GM18505 (cell line): ENCODE results near the gene UGT3A1.

ENCODE experiments used
- ATAC-seq: cut with Tn5 transposase; IDR thresholded peaks from one replicate; pipeline ENCODE4 v1.9.1; 2021; ENCODE audit not compliant: unreplicated experiment
- POLR2A ChIP-seq: IDR thresholded peaks from 4 replicates; pipeline ENCODE4 v1.6.1; 2011; ENCODE audit warnings: borderline replicate concordance; ENCODE audit not compliant: insufficient read depth, insufficient read length; ENCODE audit errors: extremely low read depth

The UGT3A1 gene

GRCh38 chr5:35954175-35954574 is 37.0 kb downstream of the UGT3A1 start:
- TF ChIP-seq POLR2A, result no peak
- no peak for ATAC-seq

- ATAC-seq, result no peak
- TF ChIP-seq POLR2A, result no peak
Observed at GRCh38 chr5:35947085-35947484, 44.1 kb downstream of the UGT3A1 start.

- no peak for ATAC-seq
- TF ChIP-seq POLR2A, result no peak
Observed at GRCh38 chr5:35939639-35940038, 51.6 kb downstream of the UGT3A1 start.

- no peak for ATAC-seq
- TF ChIP-seq POLR2A, result no peak
Observed at GRCh38 chr5:35938568-35939227, 52.5 kb downstream of the UGT3A1 start, which contains the start of gene CAPSL. Gene CAPSL, minus strand, starts transcription at chr5:35938622. Its CDS starts 17,502 bp downstream, at chr5:35921120.

- peak; percentile 67 for ATAC-seq
- TF ChIP-seq POLR2A, result no peak
Observed at GRCh38 chr5:35926389-35927051, 64.7 kb downstream of the UGT3A1 start.

- TF ChIP-seq POLR2A, result no peak
- ATAC-seq, result peak; percentile 87
Observed at GRCh38 chr5:35924950-35925722, 66.1 kb downstream of the UGT3A1 start.

- no peak for TF ChIP-seq POLR2A
- ATAC-seq, result no peak
Observed at GRCh38 chr5:35924122-35924949, 66.9 kb downstream of the UGT3A1 start.

- no peak for TF ChIP-seq POLR2A
- ATAC-seq, result no peak
Observed at GRCh38 chr5:35922468-35922867, 68.7 kb downstream of the UGT3A1 start.

GRCh38 chr5:35921930-35922329 is 69.3 kb downstream of the UGT3A1 start:
- no peak for TF ChIP-seq POLR2A
- no peak for ATAC-seq

- no peak for TF ChIP-seq POLR2A
- ATAC-seq, result no peak
Observed at GRCh38 chr5:35920890-35921289, 70.3 kb downstream of the UGT3A1 start.

- TF ChIP-seq POLR2A, result no peak
- ATAC-seq, result no peak
Observed at GRCh38 chr5:35919191-35919590, 72.0 kb downstream of the UGT3A1 start.

- no peak for TF ChIP-seq POLR2A
- ATAC-seq, result no peak
Observed at GRCh38 chr5:35908814-35909213, 82.4 kb downstream of the UGT3A1 start.

GRCh38 chr5:35908228-35908627 is 83.0 kb downstream of the UGT3A1 start:
- no peak for ATAC-seq
- no peak for TF ChIP-seq POLR2A
